Measurements from ENCODE around the gene VEPH1.

- TF ChIP-seq CTCF (IDR thresholded peaks at IDR 0.05; ENCODE audit: insufficient read depth, low read length) = no peak
- TF ChIP-seq POLR2AphosphoS5 (IDR thresholded peaks at IDR 0.05; ENCODE audit: low read depth) = no peak
- no peak for TF ChIP-seq REST (IDR thresholded peaks at IDR 0.05; ENCODE audit: insufficient replicate concordance, low read depth)
Observed at GRCh38 chr3:157535667-157536066, 32.5 kb upstream of the VEPH1 start.
